B cell (primary cell): Measurements from ENCODE around the gene AKR7A3.

Experiments
- CTCF ChIP-seq: fragments of 200-600 bp; IDR thresholded peaks from one replicate; pipeline ENCODE4 v1.8.0; 2022; ENCODE audit warnings: antibody characterized with exemption, mild to moderate bottlenecking
- EZH2 ChIP-seq: IDR thresholded peaks from 2 replicates; pipeline ENCODE4 v1.6.1; 2012; ENCODE audit warnings: borderline replicate concordance, low read depth, mild to moderate bottlenecking, moderate library complexity, low read length; ENCODE audit not compliant: insufficient read depth, poor library complexity, severe bottlenecking

- TF ChIP-seq CTCF = no peak
- TF ChIP-seq EZH2 = no peak
Observed at GRCh38 chr1:19273106-19273843, 15.3 kb downstream of the AKR7A3 start.
